GM12892 (cell line): ENCODE data around the gene CFL1.
A peak's percentile ranks its signal among the peaks of the same experiment; 100 is the strongest.
"Not testable (repeated sequence)": the region's sequence is repeated elsewhere in the genome, so short reads cannot be mapped to it uniquely, and the experiment has no call there.

ENCODE experiments used
- DNase-seq: peaks from one replicate; pipeline ENCODE4 v3.0.0; 2011; ENCODE audit not compliant: insufficient read length
- FAIRE-seq: peaks from 2 replicates; lab custom pipeline; 2011; peaks lifted over from hg19 to GRCh38; lab: Jason Lieb, UNC
- POLR2A ChIP-seq: IDR thresholded peaks from 2 replicates; pipeline ENCODE4 v1.6.1; 2011; ENCODE audit warnings: low read depth, low read length, control low read depth
- POLR2AphosphoS5 ChIP-seq: IDR thresholded peaks from 2 replicates; pipeline ENCODE4 v1.6.1; 2011; ENCODE audit warnings: low read depth, low read length, control low read depth
- TAF1 ChIP-seq: IDR thresholded peaks from 2 replicates; pipeline ENCODE4 v1.6.1; 2011; ENCODE audit warnings: low read depth, mild to moderate bottlenecking, control low read depth, low read length, borderline replicate concordance

Gene CFL1

DNA sequence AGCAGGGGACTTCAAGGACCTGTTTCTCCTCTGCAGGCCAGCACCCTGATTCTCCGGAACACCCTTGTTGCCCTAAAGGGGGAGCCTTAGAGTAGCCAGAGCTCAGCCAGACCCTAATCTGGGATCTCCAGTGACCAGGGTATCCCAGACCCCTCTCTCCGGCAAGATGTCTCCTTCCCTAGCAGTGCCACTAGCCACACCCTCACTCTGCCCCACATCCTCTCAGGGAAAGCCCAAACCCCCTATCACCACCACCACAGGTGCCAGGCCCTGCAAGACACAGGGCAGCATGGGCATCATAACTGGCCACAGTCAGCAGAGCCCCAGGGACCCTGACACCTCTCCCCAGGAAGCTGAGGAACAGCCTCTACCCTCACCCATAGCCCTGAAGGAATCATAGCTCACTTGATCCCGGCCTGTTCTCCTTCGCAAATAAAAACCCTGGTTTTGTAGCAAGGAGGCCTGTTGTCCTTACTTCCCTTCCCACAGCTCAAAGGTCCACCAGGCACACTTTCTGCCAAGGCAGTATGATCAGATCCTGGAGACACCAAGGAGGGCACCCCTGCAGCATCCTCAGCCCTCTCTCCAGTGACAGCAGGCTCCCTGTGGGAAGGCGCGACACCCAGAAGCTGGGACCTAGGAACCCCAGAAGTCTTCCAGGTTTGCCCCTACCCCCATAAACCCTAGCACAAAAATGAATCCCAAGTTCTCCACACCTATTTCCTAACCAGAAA lies 4.6 kb downstream of the CFL1 start:
- DNase-seq (no peak), FAIRE-seq (no peak)
- TF ChIP-seq TAF1 = no peak
- peak; percentile 75 for TF ChIP-seq POLR2A
- peak; percentile 19 for TF ChIP-seq POLR2AphosphoS5

DNA sequence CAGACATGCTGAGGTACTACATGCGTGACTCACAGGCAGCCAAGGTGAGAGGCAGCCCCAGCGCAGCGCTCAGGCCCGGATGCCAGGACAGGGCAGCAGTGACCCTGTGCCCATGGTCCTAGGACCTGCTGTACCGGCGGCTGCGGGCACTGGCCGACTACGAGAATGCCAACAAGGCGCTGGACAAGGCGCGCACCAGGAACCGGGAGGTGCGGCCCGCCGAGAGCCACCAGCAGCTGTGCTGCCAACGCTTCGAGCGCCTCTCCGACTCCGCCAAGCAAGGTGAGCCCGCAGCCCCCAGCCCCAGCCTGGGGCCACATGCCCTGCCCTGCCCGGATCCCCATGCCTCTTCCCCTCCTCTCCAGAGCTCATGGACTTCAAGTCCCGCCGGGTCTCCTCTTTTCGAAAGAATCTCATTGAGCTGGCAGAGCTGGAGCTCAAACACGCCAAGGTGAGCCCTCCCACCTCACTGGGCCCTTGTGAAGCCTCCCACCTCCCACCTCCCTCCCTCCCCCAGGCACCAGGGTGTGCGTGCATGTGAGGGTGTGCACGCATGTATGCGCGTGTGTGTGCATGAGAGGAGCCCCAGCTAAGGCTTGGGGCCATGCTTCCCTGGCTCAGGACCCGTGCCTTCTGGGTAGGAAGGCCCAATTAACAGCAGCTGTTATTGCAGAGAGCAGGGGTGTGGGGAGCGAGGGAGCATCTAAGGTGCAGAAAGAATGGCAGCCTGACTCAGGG lies 5.3 kb downstream of the CFL1 start:
- FAIRE-seq (no peak), DNase-seq (no peak)
- peak; percentile 56 for TF ChIP-seq POLR2A
- TF ChIP-seq POLR2AphosphoS5 = peak; percentile 48
- no peak for TF ChIP-seq TAF1

DNA sequence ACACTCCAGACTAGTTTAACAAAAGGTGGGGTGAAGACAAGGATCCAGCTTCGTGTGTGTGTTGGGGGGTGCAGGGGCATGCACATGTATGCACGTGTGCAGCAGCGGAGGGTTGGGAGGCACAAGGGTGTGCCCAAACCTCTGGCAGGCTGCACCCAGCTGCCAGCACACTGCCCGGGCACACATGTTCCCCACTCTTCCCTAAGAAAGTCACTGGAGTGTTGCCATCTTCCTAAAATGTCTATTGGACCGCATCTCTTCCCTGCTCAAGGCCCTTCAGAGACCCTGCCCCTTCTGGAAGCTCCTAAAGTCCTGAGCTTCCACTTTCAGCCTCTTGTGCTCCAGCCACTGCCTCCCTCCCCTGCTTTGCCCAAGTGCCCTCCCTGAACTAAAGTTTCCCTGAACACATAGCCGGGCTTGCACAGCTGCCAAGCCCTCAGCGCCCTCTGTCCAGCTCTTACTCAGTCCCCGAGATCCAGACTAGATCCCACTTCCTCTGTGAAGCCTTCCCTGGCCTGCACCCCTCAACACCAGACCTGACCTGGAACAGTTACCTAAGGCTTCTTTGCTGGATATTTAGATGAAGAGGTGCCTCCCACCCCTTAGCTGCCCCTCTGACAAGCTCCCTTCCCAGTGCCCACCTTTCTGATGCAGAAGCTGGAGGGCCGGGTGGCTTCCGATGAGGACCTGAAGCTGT lies 6.0 kb downstream of the CFL1 start:
- no peak for DNase-seq
- FAIRE-seq = no peak
- TF ChIP-seq POLR2A = peak; percentile 48
- peak; percentile 52 for TF ChIP-seq POLR2AphosphoS5
- no peak for TF ChIP-seq TAF1

DNA sequence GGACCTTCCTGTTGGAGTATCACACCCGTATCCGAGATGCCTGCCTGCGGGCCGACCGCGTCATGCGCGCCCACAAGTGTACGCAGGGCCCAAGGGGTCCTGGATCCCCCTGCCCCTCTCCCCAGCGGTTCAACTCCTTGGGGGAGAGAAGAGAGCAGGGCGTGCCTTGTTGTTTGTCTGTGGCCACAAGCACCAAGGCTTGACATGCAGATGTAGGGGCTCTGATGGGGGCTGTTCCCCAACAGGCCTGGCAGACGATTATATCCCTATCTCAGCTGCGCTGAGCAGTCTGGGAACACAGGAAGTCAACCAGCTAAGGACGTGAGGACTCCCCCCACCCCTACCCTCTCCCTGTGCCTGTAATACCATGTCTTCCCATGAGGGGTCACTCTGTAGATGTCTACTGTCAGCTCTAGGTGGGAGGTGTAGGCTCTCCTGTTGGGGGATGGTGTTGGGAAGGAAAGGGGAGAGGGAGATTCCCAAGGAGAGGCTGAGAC lies 6.8 kb downstream of the CFL1 start:
- no peak for FAIRE-seq
- TF ChIP-seq POLR2AphosphoS5 = peak; percentile 36
- no peak; the same call in 1 of the 2 replicates for TF ChIP-seq POLR2A
- DNase-seq = no peak

DNA sequence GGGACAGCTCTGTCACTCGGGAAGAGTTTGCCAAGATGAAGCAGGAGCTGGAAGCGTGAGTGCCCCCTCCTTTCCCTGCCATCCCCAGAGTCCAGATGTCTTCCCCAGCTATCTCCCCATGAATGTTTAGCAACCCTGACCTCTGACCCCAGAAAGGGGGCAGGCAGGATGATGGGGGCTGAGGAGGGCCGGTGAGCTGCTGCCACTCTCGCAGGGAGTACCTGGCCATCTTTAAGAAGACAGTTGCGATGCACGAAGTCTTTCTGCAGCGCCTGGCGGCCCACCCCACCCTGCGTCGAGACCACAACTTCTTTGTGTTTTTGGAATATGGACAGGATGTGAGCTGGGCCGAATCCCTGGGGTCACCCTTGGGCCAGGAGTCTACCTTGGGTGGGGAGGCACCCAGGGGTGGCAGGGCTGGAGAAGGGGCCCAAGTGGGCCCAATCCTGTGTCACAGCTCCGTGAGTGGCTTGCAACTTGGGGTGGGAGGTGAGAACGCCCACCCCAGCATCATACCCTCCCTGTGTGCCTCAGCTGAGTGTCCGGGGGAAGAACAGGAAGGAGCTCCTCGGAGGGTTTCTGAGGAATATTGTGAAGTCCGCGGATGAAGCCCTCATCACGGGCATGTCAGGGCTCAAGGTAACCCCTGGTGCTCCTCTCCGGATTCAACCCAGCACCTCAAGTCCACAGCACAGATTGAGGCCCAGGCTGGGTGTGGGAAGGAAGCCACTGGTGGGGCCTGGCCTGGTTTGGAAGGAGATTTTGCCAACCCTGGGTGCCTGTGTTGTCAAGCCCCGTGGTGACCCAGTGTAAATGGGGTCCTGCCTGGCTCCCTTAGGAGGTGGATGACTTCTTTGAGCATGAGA lies 7.5 kb downstream of the CFL1 start:
- FAIRE-seq (no peak), DNase-seq (no peak)
- TF ChIP-seq POLR2A (no peak), POLR2AphosphoS5 (no peak; the same call in 1 of the 2 replicates), TAF1 (no peak)

DNA sequence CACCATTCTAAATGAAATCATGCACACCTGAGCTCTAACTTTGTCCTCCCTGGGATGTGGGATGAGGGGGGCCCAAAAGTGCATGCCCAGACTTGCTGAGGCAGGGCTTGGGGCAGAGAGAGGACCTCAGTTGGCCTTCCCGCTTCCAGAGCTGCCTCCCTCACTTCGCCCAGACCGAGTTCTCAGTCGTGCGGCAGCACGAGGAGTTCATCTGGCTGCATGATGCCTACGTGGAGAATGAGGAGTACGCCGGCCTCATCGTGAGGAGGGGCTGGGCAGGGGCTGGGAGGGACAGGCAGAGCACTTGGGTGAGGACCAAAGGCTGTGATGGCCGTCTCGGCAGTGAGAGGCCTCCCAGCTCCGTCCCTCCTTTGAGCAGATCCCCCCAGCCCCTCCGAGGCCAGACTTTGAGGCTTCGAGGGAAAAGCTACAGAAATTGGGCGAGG lies 8.2 kb downstream of the CFL1 start:
- no peak for DNase-seq
- TF ChIP-seq POLR2AphosphoS5 (no peak; the same call in 1 of the 2 replicates), POLR2A (no peak)

DNA sequence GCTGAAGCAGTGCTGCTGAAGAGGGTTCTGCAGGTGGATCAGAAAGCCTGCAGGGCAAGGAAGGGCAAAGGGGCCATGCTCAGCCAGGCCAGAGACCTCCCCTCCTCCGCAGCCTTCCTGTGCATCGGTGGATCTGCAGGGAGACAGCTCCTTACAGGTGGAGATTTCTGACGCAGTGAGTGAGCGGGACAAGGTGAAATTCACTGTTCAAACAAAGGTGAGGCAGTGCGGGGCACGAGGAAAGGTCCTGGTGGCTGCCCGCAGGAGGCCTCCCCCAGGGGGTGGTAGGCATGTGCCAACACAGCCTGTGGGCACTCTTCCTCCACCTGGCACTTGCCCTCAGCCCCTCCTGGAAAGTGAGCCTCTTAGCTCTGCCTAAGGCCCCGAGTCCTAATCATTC lies 8.6 kb downstream of the CFL1 start:
- TF ChIP-seq POLR2A (no peak), POLR2AphosphoS5 (no peak), TAF1 (no peak)
- FAIRE-seq (no peak), DNase-seq (no peak)

More for the DNA sequence above, 8.2 kb downstream of the CFL1 start:
- FAIRE-seq = no peak

DNA sequence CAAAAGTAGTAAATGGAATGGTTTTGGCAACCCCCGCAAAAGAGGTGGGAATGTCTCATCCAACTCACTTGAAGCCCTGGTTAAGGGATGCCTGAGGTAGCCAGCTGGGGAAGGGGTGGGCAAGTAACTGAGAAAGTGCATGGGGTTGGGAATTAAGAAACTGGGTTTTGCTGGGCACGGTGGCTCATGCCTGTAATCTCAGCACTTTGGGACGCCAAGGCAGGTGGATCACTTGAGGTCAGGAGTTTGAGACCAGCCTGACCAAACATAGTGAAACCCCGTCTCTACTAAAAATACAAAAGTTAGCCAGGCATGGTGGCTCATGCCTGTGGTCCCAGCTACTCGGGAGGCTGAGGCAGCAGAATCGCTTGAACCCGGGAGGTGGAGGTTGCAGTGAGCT lies 9.3 kb downstream of the CFL1 start:
- DNase-seq, FAIRE-seq: not testable (repeated sequence)

DNA sequence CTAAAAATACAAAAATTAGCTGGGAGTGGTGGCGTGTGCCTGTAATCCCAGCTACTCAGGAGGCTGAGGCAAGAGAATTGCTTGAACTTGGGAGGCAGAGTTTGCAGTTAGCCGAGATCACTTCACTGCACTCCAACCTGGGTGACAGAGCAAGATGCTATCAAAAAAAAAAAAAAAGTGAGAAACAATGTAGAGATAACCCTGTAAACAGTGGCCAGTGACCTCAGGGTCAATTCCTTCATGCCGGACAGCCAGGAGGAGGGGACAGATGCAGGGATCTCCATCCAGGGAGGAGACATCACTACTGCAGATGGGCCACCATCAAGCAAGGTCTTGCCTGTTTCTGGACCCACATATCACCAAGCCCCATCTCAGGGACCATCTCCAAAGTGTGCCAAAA lies 10.2 kb downstream of the CFL1 start:
- no peak for FAIRE-seq
- TF ChIP-seq POLR2A (no peak), TAF1 (no peak), POLR2AphosphoS5 (no peak)
- DNase-seq = no peak

DNA sequence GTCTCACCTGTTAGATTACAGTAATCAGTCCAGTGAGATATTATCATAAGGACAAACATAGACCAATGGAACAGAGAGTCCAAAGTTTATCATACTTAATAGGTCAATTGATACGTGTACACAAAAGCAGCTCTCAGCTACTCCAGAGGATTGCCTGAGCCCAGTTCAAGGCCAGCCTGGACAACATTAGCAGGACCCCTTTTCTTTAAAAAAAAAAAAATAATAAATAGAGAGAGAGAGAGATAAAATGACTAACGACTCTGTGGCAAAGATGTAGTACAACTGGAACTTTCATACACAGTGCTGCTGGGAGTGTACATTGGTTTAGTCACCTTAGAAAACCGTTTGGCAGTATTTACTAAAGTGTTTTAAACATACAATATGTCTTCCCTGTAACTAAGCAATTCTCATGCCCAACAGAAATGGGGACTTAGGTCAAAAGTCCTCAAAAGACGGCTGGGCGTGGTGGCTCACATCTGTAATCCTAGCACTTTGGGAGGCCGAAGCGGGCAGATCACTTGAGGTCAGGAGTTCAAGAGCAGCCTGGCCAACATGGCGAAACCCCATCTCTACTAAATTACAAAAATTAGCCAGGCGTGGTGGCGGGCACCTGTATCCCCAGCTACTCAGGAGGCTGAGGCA lies 13.6 kb downstream of the CFL1 start:
- DNase-seq = no peak
- TF ChIP-seq POLR2A = no peak
- TF ChIP-seq TAF1 = no peak
- TF ChIP-seq POLR2AphosphoS5 = no peak
- FAIRE-seq = no peak

DNA sequence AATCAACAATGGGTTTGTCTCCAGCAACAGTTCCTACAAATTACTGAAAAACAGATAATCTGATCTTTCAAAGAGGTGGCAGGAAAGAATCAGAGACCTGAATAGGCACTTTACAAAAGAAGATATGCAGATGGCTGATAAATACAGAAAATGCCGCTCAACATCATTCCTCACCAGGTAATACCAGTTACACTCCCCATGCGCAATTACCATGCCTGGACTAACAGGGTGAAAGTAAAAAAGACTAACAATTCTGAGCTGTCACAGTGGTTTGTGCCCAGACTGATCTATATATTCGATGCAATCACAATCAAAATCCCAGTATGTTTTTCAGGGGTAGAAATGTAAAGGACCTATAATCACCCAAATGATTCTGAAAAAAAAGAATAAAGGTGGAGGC lies 14.2 kb downstream of the CFL1 start:
- no peak for DNase-seq
- TF ChIP-seq POLR2A (no peak), POLR2AphosphoS5 (no peak)
- FAIRE-seq = no peak
